GM12878 (cell line): ENCODE measurements around the gene ARMC8. TPM values are rescaled to one million over a fixed set of nuclear protein-coding genes. Genes with fewer than 3 reads are reported as not detected.
A peak's percentile ranks its signal among the peaks of the same experiment; 100 is the strongest.

Experiments used
- ATAC-seq: fragments of 200-7000 bp; cut with Tn5 transposase; 3 replicates; pipeline ENCODE4 v1.9.1; 2020; ENCODE audit warnings: mild to moderate bottlenecking, moderate library complexity
- BruUV-seq: library from RNA; stranded (reverse); fragments of 400-500 nt; replicated peaks from 2 replicates; lab custom pipeline; 2021; lab: Mats Ljungman, UMichigan
- CTCF ChIA-PET: fragments of 300-600 bp; sonication (Branson Sonifier 250); formaldehyde crosslinking; extraction: SDS; loops from one replicate; lab custom pipeline; 2021; ENCODE audit warnings: inconsistent platforms; lab: Yijun Ruan, JAX
- POLR2A ChIA-PET: fragments of 350-600 bp; formaldehyde crosslinking; extraction: SDS; loops from one replicate; lab custom pipeline; 2021; ENCODE audit warnings: inconsistent platforms; lab: Charles Lee
- RAD21 ChIA-PET: fragments of 300-600 bp; sonication (Branson Sonifier 250); formaldehyde crosslinking; loops from one replicate; lab custom pipeline; 2023; ENCODE audit warnings: antibody characterized with exemption; ENCODE audit not compliant: unreplicated experiment; lab: Charles Lee
- SMC1A ChIA-PET: fragments of 300-600 bp; sonication (Branson Sonifier 250); formaldehyde crosslinking; loops from one replicate; lab custom pipeline; 2023; ENCODE audit not compliant: unreplicated experiment, uncharacterized antibody; lab: Charles Lee
- DNase-seq: peaks from one replicate; pipeline ENCODE4 v3.0.0-alpha.2; 2011; ENCODE audit warnings: low read depth, low spot score
- FAIRE-seq: peaks from 3 replicates; lab custom pipeline; 2011; peaks lifted over from hg19 to GRCh38; lab: Jason Lieb, UNC
- H2AFZ ChIP-seq: 2 replicates; pipeline ENCODE4 v1.6.0; 2011; ENCODE audit warnings: low read depth, low read length, control low read depth; ENCODE audit not compliant: control insufficient read depth
- H3K27ac ChIP-seq: 2 replicates; pipeline ENCODE4 v1.5.1; 2011; ENCODE audit warnings: control low read depth; ENCODE audit not compliant: control insufficient read depth, insufficient read depth
- H3K27me3 ChIP-seq, 2 experiments: replicated peaks in 1 of 2; 2 replicates each; pipeline versions ENCODE4 v1.6.0 to v1.6.1; 2011; ENCODE audit warnings: low read length in 1 of 2; ENCODE audit not compliant: control insufficient read depth in 2 of 2, insufficient read depth in 2 of 2
- H3K36me3 ChIP-seq, 2 experiments: 2 replicates each; pipeline ENCODE4 v1.5.1; 2011; ENCODE audit warnings: low read length in 1 of 2; ENCODE audit not compliant: control insufficient read depth in 2 of 2, insufficient read depth in 2 of 2
- H3K4me1 ChIP-seq: 2 replicates; pipeline ENCODE4 v1.6.1; 2011; ENCODE audit warnings: mild to moderate bottlenecking, low read length, moderate library complexity, mixed read lengths; ENCODE audit not compliant: control insufficient read depth, insufficient read depth
- H3K4me2 ChIP-seq: 2 replicates; pipeline ENCODE4 v1.6.0; 2011; ENCODE audit warnings: control low read depth; ENCODE audit not compliant: control insufficient read depth, insufficient read depth
- H3K4me3 ChIP-seq: fragments of 200-600 bp; sonication (generic); 2 replicates; pipeline ENCODE4 v1.5.1; 2016
- H3K79me2 ChIP-seq: 2 replicates; pipeline ENCODE4 v1.6.0; 2011; ENCODE audit warnings: low read length; ENCODE audit not compliant: control insufficient read depth, insufficient read depth
- H3K9ac ChIP-seq: 2 replicates; pipeline ENCODE4 v1.8.0; 2011; ENCODE audit warnings: low read length, control low read depth, mixed read lengths; ENCODE audit not compliant: control insufficient read depth, insufficient read depth
- H3K9me3 ChIP-seq: replicated peaks from 3 replicates; pipeline ENCODE4 v1.5.1; 2011; ENCODE audit warnings: mild to moderate bottlenecking, low read length; ENCODE audit not compliant: control insufficient read depth, insufficient read depth
- H4K20me1 ChIP-seq: 2 replicates; pipeline ENCODE4 v1.6.0; 2011; ENCODE audit not compliant: control insufficient read depth, insufficient read depth
- CTCF ChIP-seq, 3 experiments: IDR thresholded peaks in 2 of 3; conservative IDR thresholded peaks in 1 of 3; 2 replicates each; pipeline ENCODE4 v1.5.1; 2011; ENCODE audit warnings: low read depth in 3 of 3, low read length in 3 of 3, mild to moderate bottlenecking in 3 of 3, control low read depth in 2 of 3, moderate library complexity in 2 of 3, inconsistent platforms in 1 of 3, mixed read lengths in 1 of 3; ENCODE audit not compliant: control insufficient read depth in 2 of 3, insufficient read depth in 1 of 3; ENCODE audit errors: extremely low read depth in 1 of 3
- ELK1 ChIP-seq: IDR thresholded peaks from 2 replicates; pipeline ENCODE4 v1.6.1; 2012; ENCODE audit warnings: low read depth, low read length, improper control_type of control experiment
- ETV6 ChIP-seq, 2 experiments: fragments of 450-650 bp in 1 of 2; IDR thresholded peaks in 1 of 2; conservative IDR thresholded peaks in 1 of 2; 2 replicates each; pipeline ENCODE4 v1.6.1; 2014; ENCODE audit warnings: antibody characterized with exemption in 1 of 2, borderline replicate concordance in 1 of 2, low read depth in 1 of 2, mild to moderate bottlenecking in 1 of 2, moderate library complexity in 1 of 2
- IKZF1 ChIP-seq: fragments of 450-650 bp; conservative IDR thresholded peaks from 2 replicates; pipeline ENCODE4 v1.6.1; 2017; ENCODE audit warnings: antibody characterized with exemption, mild to moderate bottlenecking
- MTA2 ChIP-seq: fragments of 450-650 bp; IDR thresholded peaks from 2 replicates; pipeline ENCODE4 v1.6.1; 2016; ENCODE audit warnings: low read depth, mild to moderate bottlenecking, moderate library complexity
- PRDM15 ChIP-seq: fragments of 450-650 bp; formaldehyde crosslinking; IDR thresholded peaks from 2 replicates; pipeline ENCODE4 v1.4.0; 2020; ENCODE audit warnings: mild to moderate bottlenecking, moderate library complexity
- RAD21 ChIP-seq: IDR thresholded peaks from 2 replicates; pipeline ENCODE4 v1.6.1; 2011; ENCODE audit warnings: mild to moderate bottlenecking, low read depth, low read length, moderate library complexity; ENCODE audit not compliant: insufficient read depth
- SKIL ChIP-seq: fragments of 450-650 bp; IDR thresholded peaks from 2 replicates; pipeline ENCODE4 v1.6.1; 2017; ENCODE audit warnings: mild to moderate bottlenecking, low read depth, inconsistent platforms; ENCODE audit not compliant: poor library complexity, severe bottlenecking
- SMAD1 ChIP-seq: fragments of 450-650 bp; IDR thresholded peaks from 2 replicates; pipeline ENCODE4 v1.6.1; 2018; ENCODE audit warnings: mild to moderate bottlenecking, low read depth; ENCODE audit not compliant: partially characterized antibody
- ZNF217 ChIP-seq: fragments of 450-650 bp; IDR thresholded peaks from 2 replicates; pipeline ENCODE4 v1.6.1; 2017; ENCODE audit warnings: antibody characterized with exemption, mild to moderate bottlenecking
- WGBS: methylation state at CpG from one replicate; pipeline ENCODE4 v1.1.6; 2016; ENCODE audit warnings: low lambda C conversion rate; ENCODE audit not compliant: insufficient replicate concordance, insufficient coverage; ENCODE audit errors: missing lambda C conversion rate; 5-methylcytosine and 5-hydroxymethylcytosine counted together
- in situ Hi-C: fragments of 300-500 bp; cut with MboI; formaldehyde crosslinking; loops from 9 replicates; pipeline ENCODE4 v1.14.3; 2018; ENCODE audit warnings: mixed read lengths
- intact Hi-C: fragments of 100-400 bp; cut with micrococcal nuclease; formaldehyde crosslinking; loops from one replicate; pipeline ENCODE4 v1.14.2; 2022; ENCODE audit not compliant: unreplicated experiment
- polyA plus RNA-seq, 11 experiments: library from polyadenylated mRNA; depleted of rRNA in 4 of 11; unstranded in 6 of 11; stranded (reverse) in 5 of 11; fragments of >200 nt; fragmentation: Nextera tagmentation in 4 of 11; fragmentation: Illumina TruSeq in 1 of 11; extraction: Ambion mirVana in 4 of 11; extraction: Trizol in 1 of 11; gene quantifications; 1 replicate in 1 of 11; 2 replicates in 10 of 11; pipeline versions ENCODE4 v1.2.1 to v1.2.3, GENCODE V29; 2011 to 2016; ENCODE audit warnings: inconsistent platforms in 2 of 11, missing spikeins in 2 of 11, low read depth in 1 of 11
- total RNA-seq, 4 experiments: library from RNA; depleted of rRNA in 3 of 4; stranded (reverse); fragments of >200 nt in 3 of 4; fragmentation: Illumina TruSeq in 1 of 4; extraction: Trizol in 1 of 4; gene quantifications; 2 replicates each; pipeline versions ENCODE4 v1.2.1 to v1.2.3, GENCODE V29; 2013 to 2021

Gene ARMC8
- total and polyA plus RNA-seq, 10 of the 15 experiments (the other 5 are each of a cell fraction or from before 2014, with no cell fraction given): 29.8 to 93.4 (median 45.3) TPM

- ChIA-PET CTCF (interaction anchor here (1.0 to 2.4 kb wide), 2 partner anchors 14 to 104 kb away, joined by 4 to 11 read pairs; no protein-coding TSS in a partner anchor), RAD21 (no interaction called here), POLR2A (no interaction called here), SMC1A (no interaction called here)
- no peaks in the 10 kb centered on the region for H4K20me1 ChIP-seq
- peaks cover 0 to 30% of the 10 kb centered on the region in 2 experiments; a peak in 3 of 4 replicates for H3K36me3 ChIP-seq
- H2AFZ ChIP-seq: no peak overlapping the region
- intact Hi-C loops (no loop called here), in situ Hi-C loops (no loop called here)
- H3K4me2 ChIP-seq: no peak overlapping the region
- TF ChIP-seq SMAD1: no peak
- peak in 1 of 3 experiments; percentile 10; a peak in 2 of 6 replicates for TF ChIP-seq CTCF (IDR thresholded peaks at IDR 0.05 in 2 of 3, conservative IDR thresholded peaks at IDR 0.05 in 1 of 3; ENCODE audit: control insufficient read depth in 2 of 3, extremely low read depth in 1 of 3, insufficient read depth in 1 of 3, low read depth in 3 of 3, low read length in 3 of 3)
- peak; percentile 37; the same call in 1 of the 2 replicates for TF ChIP-seq RAD21
- no peak for TF ChIP-seq ELK1
- no peak for TF ChIP-seq MTA2
- no peak for TF ChIP-seq IKZF1
- no peak for TF ChIP-seq PRDM15 (CRISPR knock-in tag)
- TF ChIP-seq ZNF217: no peak
- TF ChIP-seq SKIL: no peak
- TF ChIP-seq ETV6 (conservative IDR thresholded peaks at IDR 0.05 in 1 of 2, IDR thresholded peaks at IDR 0.05 in 1 of 2; ENCODE audit: borderline replicate concordance in 1 of 2, low read depth in 1 of 2): no peak
- BruUV-seq: no TSS peak
- no peaks in the 10 kb centered on the region for H3K79me2 ChIP-seq
- no peaks in the 10 kb centered on the region for H3K9me3 ChIP-seq
- no peak overlapping the region for H3K9ac ChIP-seq
- H3K27me3 ChIP-seq: no peaks in the 10 kb centered on the region
- ATAC-seq (no peak), DNase-seq (no peak), FAIRE-seq (no peak)
- 88% methylated on average over 2 of the region's 2 CpGs for WGBS
- H3K4me1 ChIP-seq: no peaks in the 10 kb centered on the region
- no peak overlapping the region for H3K27ac ChIP-seq
- H3K4me3 ChIP-seq: no peak overlapping the region
Observed at GRCh38 chr3:138284957-138285477, 97.9 kb downstream of the ARMC8 start.
